ENCODE measurements around the gene BABAM2. TPM values are rescaled to one million over a fixed set of nuclear protein-coding genes. Genes with fewer than 3 reads are reported as not detected.

Gene BABAM2
- total RNA-seq, 1 donor from 2014 or later = 33.9 TPM

DNA sequence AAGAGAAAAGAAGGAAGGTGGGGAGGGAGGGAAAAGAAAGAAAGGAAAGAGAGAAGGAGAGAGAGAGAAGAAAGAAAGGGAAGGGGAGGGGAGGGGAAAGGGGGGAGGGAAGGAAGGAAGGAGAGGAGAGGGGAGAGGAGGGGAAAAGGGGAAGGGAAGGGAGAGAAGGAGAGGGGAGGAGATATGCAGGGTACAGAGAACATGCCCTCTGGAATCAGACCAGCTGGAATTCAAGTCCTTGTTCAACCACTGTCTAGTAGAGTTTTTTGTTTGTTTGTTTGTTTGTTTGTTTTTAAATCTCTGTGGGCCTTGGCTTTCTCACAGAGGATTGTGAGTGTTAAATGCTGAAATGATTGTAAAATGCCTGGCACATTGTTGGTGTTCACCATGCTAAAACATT, 424.4 kb downstream of the BABAM2 start:
- peaks cover 35% of the 10 kb centered on the region for H3K4me1 Mint-ChIP-seq (ENCODE audit: low read depth)
- no peak overlapping the region for H3K4me3 Mint-ChIP-seq (ENCODE audit: unreplicated experiment)
- no peak overlapping the region for H3K27ac Mint-ChIP-seq (ENCODE audit: unreplicated experiment)
- H3K27me3 Mint-ChIP-seq (ENCODE audit: low read depth) = no peaks in the 10 kb centered on the region
- H3K36me3 Mint-ChIP-seq (ENCODE audit: low read depth) = no peaks in the 10 kb centered on the region
- no peak for DNase-seq (ENCODE audit: low spot score)
- H3K9me3 Mint-ChIP-seq (ENCODE audit: low read depth) = no peaks in the 10 kb centered on the region
- TF ChIP-seq, protein P1, sequence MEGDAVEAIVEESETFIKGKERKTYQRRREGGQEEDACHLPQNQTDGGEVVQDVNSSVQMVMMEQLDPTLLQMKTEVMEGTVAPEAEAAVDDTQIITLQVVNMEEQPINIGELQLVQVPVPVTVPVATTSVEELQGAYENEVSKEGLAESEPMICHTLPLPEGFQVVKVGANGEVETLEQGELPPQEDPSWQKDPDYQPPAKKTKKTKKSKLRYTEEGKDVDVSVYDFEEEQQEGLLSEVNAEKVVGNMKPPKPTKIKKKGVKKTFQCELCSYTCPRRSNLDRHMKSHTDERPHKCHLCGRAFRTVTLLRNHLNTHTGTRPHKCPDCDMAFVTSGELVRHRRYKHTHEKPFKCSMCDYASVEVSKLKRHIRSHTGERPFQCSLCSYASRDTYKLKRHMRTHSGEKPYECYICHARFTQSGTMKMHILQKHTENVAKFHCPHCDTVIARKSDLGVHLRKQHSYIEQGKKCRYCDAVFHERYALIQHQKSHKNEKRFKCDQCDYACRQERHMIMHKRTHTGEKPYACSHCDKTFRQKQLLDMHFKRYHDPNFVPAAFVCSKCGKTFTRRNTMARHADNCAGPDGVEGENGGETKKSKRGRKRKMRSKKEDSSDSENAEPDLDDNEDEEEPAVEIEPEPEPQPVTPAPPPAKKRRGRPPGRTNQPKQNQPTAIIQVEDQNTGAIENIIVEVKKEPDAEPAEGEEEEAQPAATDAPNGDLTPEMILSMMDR (IDR thresholded peaks at IDR 0.05) = no peak

DNA sequence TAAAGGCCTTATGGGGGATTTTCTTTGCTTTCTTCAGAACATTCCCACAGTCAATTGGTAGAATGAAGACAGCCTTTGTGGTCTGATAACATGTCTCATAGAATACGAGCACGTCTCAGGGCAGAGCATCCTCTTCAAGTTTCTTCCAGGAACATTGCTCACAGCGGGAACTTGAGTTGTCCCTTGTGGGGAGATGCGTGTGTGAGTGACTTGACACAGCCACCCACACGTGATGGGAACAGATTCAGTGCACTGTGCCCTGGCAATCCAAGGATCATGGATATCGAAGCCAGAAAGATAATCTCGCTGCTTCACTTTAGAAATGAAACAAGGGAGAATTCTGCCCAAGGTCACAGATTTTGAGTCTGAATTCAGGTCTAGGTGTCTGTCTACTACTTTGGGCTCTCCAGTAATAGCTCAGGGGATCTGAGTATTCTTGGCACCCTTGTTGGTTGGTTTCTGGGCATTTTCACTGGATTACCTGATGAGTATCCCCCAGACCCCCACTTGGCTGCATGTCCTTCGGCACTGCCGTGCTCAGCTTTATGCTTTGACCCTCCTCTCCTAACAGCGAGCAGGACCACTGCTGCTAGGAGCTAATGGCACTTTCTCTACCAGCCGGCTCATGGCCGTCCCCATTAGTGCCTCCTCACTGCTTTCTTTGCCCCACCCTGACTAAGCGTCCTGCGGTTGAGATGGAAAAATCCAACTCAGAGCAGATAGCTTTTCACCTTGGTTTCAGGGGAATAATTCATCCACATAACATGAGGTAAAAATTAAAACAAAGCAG, 426.2 kb downstream of the BABAM2 start:
- Mint-ChIP-seq H3K4me3 (ENCODE audit: unreplicated experiment) (no peak overlapping the region), H3K36me3 (ENCODE audit: low read depth) (no peaks in the 10 kb centered on the region), H3K9me3 (ENCODE audit: low read depth) (no peaks in the 10 kb centered on the region), H3K27ac (ENCODE audit: unreplicated experiment) (no peak overlapping the region), H3K27me3 (ENCODE audit: low read depth) (no peaks in the 10 kb centered on the region), H3K4me1 (ENCODE audit: low read depth) (peaks cover 47% of the 10 kb centered on the region)
- TF ChIP-seq, protein P1 (IDR thresholded peaks at IDR 0.05) = no peak
- DNase-seq (ENCODE audit: low spot score) = no peak

DNA sequence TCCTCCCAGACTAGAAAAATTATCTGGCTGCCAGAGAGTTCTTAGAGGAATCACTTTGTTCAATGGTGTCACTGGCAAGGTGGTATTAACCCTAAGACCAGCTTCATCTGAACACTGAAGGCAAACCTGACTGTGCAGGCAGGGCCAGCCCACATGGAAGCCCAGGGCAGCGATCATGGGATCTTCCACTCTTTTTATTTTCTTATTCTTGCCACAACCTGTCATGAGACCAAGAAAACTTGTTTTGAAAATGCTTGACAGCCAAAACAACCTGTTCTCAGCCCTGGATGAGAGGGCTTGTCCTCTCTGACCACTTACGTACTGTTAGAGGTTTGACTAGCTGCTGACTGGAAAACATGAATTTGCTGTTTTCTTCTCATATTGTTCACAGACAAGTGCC, 426.9 kb downstream of the BABAM2 start:
- Mint-ChIP-seq H3K9me3 (ENCODE audit: low read depth) (no peaks in the 10 kb centered on the region), H3K27me3 (ENCODE audit: low read depth) (no peaks in the 10 kb centered on the region), H3K4me1 (ENCODE audit: low read depth) (peaks cover 48% of the 10 kb centered on the region), H3K4me3 (ENCODE audit: unreplicated experiment) (no peak overlapping the region), H3K27ac (ENCODE audit: unreplicated experiment) (no peak overlapping the region), H3K36me3 (ENCODE audit: low read depth) (no peaks in the 10 kb centered on the region)
- DNase-seq (ENCODE audit: low spot score) = no peak
- TF ChIP-seq, protein P1 (IDR thresholded peaks at IDR 0.05) = no peak

DNA sequence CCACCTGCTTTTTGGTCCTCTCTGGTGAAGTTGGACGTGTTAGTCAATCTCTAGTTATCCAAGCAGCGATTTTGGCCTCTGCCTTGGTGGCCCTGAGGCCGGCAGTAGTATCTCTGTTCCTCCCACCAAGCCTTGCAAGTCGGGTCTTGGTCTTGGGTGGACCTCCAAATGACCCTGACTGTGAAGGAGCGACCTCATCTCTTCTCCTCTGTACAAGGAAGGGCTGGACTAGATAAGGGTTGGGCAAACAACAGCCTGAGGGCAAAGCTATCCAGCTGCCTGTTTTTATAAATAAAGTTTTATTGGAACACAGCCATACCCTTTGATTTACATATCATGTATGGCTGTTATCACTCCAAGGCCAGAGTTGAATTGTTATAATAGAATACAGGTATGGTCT, 427.5 kb downstream of the BABAM2 start:
- Mint-ChIP-seq H3K36me3 (ENCODE audit: low read depth) (no peaks in the 10 kb centered on the region), H3K4me3 (ENCODE audit: unreplicated experiment) (no peak overlapping the region), H3K4me1 (ENCODE audit: low read depth) (peaks cover 48% of the 10 kb centered on the region), H3K27me3 (ENCODE audit: low read depth) (no peaks in the 10 kb centered on the region), H3K27ac (ENCODE audit: unreplicated experiment) (no peak overlapping the region), H3K9me3 (ENCODE audit: low read depth) (no peaks in the 10 kb centered on the region)
- no peak for DNase-seq (ENCODE audit: low spot score)
- TF ChIP-seq, protein P1 (IDR thresholded peaks at IDR 0.05) = no peak

DNA sequence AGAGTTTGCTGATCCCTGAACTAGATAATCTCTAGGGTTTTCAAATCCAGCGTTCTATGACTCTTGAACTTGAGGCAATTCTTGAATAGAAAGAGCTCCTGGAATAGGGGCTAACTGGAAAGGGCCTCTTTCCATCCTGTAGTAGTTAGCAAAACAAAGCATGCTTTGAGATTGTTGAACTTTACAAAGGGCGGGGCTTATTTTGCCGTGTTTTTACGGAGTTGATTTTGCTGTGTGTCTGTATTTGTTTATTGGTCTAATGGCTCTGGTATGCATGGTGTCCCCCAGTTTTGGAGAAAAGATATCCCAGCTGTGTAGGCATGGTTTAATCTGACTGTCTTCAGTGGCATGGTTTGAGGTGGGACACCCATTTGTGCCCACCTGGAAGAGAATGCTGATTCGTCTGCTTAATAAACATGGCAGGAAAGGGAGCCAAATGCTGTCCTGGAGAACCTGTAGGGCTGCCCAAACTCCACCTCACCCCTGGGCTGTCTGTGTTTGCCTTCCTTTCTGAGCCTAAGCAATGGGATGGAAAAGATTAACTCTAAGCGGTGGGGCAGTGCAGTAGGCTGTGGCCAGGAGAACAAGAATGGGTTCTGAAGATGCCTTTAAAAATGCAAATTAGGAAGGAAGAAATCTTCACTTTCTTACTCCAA, 428.1 kb downstream of the BABAM2 start:
- H3K27ac Mint-ChIP-seq (ENCODE audit: unreplicated experiment) = no peak overlapping the region
- no peaks in the 10 kb centered on the region for H3K36me3 Mint-ChIP-seq (ENCODE audit: low read depth)
- TF ChIP-seq, protein P1 (IDR thresholded peaks at IDR 0.05) = no peak
- no peak overlapping the region for H3K4me3 Mint-ChIP-seq (ENCODE audit: unreplicated experiment)
- H3K9me3 Mint-ChIP-seq (ENCODE audit: low read depth) = no peaks in the 10 kb centered on the region
- H3K27me3 Mint-ChIP-seq (ENCODE audit: low read depth) = no peaks in the 10 kb centered on the region
- peaks cover 48% of the 10 kb centered on the region for H3K4me1 Mint-ChIP-seq (ENCODE audit: low read depth)
- no peak for DNase-seq (ENCODE audit: low spot score)
